ENCODE data around the gene VPS4A.

DNA sequence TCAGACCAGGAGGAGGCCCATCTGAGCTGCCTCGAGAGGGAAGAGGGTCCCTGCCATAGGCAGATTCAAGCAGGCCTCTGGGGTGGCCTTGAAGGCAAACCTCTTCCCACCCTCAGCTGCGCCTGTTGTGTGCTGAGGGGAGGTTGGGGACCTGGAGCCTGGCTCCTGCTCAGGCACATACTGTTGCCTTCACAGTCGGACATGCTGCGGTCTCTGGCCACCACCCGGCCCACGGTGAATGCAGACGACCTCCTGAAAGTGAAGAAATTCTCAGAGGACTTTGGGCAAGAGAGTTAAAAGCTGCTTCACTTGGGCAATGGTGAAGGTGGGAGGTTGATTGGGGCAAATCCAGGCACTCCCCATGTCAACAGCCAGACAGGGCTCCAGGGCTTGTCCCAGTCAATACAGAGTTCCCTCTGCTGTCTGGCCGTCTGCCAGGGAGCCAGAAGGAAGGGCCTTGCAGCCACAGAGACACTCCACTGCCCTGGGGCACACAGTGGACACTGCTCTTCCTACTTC lies 12.9 kb downstream of the VPS4A start:
- TF ChIP-seq, protein P1, sequence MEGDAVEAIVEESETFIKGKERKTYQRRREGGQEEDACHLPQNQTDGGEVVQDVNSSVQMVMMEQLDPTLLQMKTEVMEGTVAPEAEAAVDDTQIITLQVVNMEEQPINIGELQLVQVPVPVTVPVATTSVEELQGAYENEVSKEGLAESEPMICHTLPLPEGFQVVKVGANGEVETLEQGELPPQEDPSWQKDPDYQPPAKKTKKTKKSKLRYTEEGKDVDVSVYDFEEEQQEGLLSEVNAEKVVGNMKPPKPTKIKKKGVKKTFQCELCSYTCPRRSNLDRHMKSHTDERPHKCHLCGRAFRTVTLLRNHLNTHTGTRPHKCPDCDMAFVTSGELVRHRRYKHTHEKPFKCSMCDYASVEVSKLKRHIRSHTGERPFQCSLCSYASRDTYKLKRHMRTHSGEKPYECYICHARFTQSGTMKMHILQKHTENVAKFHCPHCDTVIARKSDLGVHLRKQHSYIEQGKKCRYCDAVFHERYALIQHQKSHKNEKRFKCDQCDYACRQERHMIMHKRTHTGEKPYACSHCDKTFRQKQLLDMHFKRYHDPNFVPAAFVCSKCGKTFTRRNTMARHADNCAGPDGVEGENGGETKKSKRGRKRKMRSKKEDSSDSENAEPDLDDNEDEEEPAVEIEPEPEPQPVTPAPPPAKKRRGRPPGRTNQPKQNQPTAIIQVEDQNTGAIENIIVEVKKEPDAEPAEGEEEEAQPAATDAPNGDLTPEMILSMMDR (conservative IDR thresholded peaks at IDR 0.05), result no peak
- TF ChIP-seq ZFX (IDR thresholded peaks at IDR 0.05), result no peak

Measured in C4-2B (cell line).